Type B pancreatic cell (in vitro differentiated cells): ENCODE results near the gene PSPC1. TPM values are rescaled to one million over a fixed set of nuclear protein-coding genes. Genes with fewer than 3 reads are reported as not detected.
"Not testable (repeated sequence)": the region's sequence is repeated elsewhere in the genome, so short reads cannot be mapped to it uniquely, and the experiment has no call there.

Source experiments
- DNase-seq: peaks from one replicate; pipeline ENCODE4 v3.0.0; 2021; ENCODE audit warnings: mixed read lengths; ENCODE audit not compliant: unreplicated experiment; ENCODE audit errors: extremely low spot score
- H3K27ac Mint-ChIP-seq: 2 replicates; pipeline ENCODE4 v1.8.0; 2021; ENCODE audit warnings: mild to moderate bottlenecking, mixed read lengths
- H3K27me3 Mint-ChIP-seq: 2 replicates; pipeline ENCODE4 v1.8.0; 2021; ENCODE audit warnings: mixed read lengths
- H3K36me3 Mint-ChIP-seq: 2 replicates; pipeline ENCODE4 v1.8.0; 2021; ENCODE audit warnings: mixed read lengths
- H3K4me1 Mint-ChIP-seq: one replicate; pipeline ENCODE4 v1.8.0; 2021; ENCODE audit warnings: mixed read lengths; ENCODE audit not compliant: unreplicated experiment
- H3K4me3 Mint-ChIP-seq: 2 replicates; pipeline ENCODE4 v1.8.0; 2021; ENCODE audit warnings: mild to moderate bottlenecking, mixed read lengths
- H3K9me3 Mint-ChIP-seq: 2 replicates; pipeline ENCODE4 v1.8.0; 2021; ENCODE audit warnings: mixed read lengths
- long read RNA-seq: library from polyadenylated mRNA; unstranded; transcript quantifications from one replicate; pipeline ENCODE4 v2.0.0, GENCODE V29; 2020
- total RNA-seq: library from RNA; stranded (reverse); gene quantifications from 2 replicates; pipeline ENCODE4 v1.2.1, GENCODE V29; 2021; ENCODE audit warnings: low replicate concordance
- TF ChIP-seq, protein P1 (sequence below): fragments of 200-600 bp; sonication (generic); conservative IDR thresholded peaks from 2 replicates; pipeline ENCODE4 v1.5.0; 2021; ENCODE audit warnings: antibody characterized with exemption, mild to moderate bottlenecking

Gene PSPC1
- total RNA-seq, result 67.8 and 83.6 TPM in 2 replicates
- long read RNA-seq, transcript PSPC1-203 (8 exons, 1,647 nt), result minor isoform, 12 of 129 reads
- long read RNA-seq, transcript PSPC1-204 (8 exons, 1,709 nt), result minor isoform, 15 of 129 reads
- long read RNA-seq, transcript PSPC1-201 (9 exons, 2,407 nt), result major isoform, 77 of 129 reads
- long read RNA-seq, partial matches to known transcripts, result 13 of 129 reads
- long read RNA-seq, other reads (novel, unspliced or antisense), result 12 of 129 reads

DNA sequence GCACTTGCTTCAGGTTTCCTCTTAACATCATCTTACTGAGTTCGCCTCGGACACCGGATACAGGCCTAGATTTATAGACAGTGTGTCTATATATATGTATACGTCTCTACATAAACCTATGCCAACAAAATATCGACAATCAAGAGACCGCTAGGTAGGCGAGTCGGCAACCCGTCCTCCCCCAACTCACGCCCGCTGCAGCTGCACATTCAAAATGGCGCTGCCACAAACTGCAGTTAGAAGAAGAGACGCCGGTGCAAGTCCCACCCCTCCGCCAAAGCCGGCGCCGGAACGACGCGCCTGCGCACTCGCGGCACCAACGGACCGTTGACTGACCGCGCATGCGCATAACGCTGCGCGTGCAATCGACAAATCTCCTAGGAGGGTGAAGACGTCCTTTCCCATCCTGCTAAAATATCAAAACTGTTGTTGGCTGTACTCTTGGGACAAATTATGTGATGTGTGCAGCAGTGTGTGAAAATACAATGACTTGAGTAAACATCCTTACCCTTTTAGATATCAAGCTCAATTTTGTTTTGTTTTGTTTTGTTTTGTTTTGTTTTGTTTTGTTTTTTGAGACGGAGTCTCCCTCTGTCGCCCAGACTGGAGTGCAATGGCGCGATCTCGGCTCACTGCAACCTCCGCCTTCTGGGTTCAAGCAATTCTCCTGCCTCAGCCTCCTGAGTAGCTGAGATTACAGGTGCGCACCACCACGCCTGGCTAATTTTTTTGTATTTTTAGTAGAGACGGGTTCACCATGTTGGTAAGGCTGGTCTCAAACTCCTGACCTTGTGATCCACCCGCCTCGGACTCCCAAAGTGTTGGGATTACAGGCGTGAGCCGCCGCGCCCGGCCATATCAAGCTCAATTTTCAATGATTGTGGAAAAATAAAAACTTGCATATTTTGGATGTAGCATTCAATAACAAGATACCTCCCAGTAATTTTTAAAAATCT lies at the start of gene PSPC1:
Gene PSPC1 (minus strand): TSS at position 219 of the 956 bp plus-strand sequence. CDS start 188 bp downstream, at position 31.
- H3K9me3 Mint-ChIP-seq, H3K27me3 Mint-ChIP-seq, H3K4me1 Mint-ChIP-seq, H3K36me3 Mint-ChIP-seq: not testable (repeated sequence)
- DNase-seq, result peak; percentile 96
- Mint-ChIP-seq H3K4me3 (peak within 1 kb of the TSS; percentile 98), H3K27ac (peak within 1 kb of the TSS; percentile 98)

DNA sequence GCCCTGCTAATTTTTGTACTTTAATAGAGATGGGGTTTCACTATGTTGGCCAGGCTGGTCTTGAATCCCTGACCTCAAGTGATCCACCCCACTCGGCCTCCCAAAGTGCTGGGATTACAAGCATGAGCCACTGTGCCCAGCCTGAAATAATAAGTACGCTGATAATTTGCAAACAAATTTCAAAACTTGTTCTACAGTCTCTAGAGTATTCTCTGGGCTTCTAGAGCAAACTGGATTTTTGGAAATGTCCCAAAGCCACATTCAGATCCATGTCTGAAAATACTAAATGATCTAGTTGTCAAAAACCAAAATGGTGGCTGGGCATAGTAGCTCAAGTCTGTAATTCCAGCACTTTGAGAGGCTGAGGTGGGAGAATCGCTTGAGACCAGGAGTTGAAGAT lies 39.9 kb upstream of the PSPC1 start:
- no peak for DNase-seq
- TF ChIP-seq, protein P1, sequence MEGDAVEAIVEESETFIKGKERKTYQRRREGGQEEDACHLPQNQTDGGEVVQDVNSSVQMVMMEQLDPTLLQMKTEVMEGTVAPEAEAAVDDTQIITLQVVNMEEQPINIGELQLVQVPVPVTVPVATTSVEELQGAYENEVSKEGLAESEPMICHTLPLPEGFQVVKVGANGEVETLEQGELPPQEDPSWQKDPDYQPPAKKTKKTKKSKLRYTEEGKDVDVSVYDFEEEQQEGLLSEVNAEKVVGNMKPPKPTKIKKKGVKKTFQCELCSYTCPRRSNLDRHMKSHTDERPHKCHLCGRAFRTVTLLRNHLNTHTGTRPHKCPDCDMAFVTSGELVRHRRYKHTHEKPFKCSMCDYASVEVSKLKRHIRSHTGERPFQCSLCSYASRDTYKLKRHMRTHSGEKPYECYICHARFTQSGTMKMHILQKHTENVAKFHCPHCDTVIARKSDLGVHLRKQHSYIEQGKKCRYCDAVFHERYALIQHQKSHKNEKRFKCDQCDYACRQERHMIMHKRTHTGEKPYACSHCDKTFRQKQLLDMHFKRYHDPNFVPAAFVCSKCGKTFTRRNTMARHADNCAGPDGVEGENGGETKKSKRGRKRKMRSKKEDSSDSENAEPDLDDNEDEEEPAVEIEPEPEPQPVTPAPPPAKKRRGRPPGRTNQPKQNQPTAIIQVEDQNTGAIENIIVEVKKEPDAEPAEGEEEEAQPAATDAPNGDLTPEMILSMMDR, result no peak
- H3K36me3 Mint-ChIP-seq, result peaks cover 31% of the 10 kb centered on the region
- no peaks in the 10 kb centered on the region for H3K9me3 Mint-ChIP-seq
- no peaks in the 10 kb centered on the region for H3K27me3 Mint-ChIP-seq
- no peaks in the 10 kb centered on the region for H3K4me1 Mint-ChIP-seq
- H3K27ac Mint-ChIP-seq, result no peak overlapping the region
- H3K4me3 Mint-ChIP-seq, result no peak overlapping the region

GRCh38 chr13:19818223-19818842 lies 35.6 kb upstream of the PSPC1 start:
- no peaks in the 10 kb centered on the region for H3K9me3 Mint-ChIP-seq
- peak; percentile 75 for DNase-seq
- H3K27me3 Mint-ChIP-seq, result no peaks in the 10 kb centered on the region
- H3K36me3 Mint-ChIP-seq, result peaks cover 21% of the 10 kb centered on the region
- TF ChIP-seq, protein P1, result peak; percentile 76
- no peaks in the 10 kb centered on the region for H3K4me1 Mint-ChIP-seq
- no peak overlapping the region for H3K4me3 Mint-ChIP-seq
- no peak overlapping the region for H3K27ac Mint-ChIP-seq

DNA sequence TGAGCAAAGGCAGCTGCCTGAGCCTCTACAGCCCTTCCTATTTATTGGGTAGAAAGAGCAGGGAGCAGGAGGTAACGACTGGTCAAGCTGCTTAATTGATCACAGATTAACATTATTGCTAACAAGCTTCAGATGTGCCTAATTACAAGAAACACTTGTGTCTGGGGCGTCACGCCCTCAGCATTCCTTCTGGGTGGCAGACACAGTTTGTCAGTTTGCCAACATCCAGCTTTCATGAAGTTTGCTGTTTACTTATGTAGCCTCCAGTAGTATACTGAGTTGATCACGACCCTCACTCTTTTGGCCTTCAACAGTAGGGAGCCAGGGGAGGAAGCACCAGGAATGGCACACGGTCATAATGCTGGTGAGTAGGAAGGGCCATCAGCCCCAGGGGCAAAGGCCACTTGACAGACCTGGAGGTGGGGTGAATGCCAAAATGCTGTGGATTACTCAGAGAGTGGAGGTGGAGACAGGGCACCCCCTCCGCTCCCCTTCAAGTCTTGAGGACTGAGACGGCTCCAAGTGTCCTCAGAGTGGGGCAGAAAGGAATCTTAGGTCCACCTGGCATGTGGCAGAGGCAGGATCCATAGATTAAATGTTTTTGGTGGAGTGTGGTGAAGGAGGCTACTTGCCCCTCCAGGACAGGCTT lies 34.9 kb upstream of the PSPC1 start:
- Mint-ChIP-seq H3K27ac (no peak overlapping the region), H3K4me3 (no peak overlapping the region), H3K9me3 (no peaks in the 10 kb centered on the region), H3K27me3 (no peaks in the 10 kb centered on the region), H3K4me1 (no peaks in the 10 kb centered on the region), H3K36me3 (peaks cover 21% of the 10 kb centered on the region)
- TF ChIP-seq, protein P1, result no peak
- no peak for DNase-seq

GRCh38 chr13:19817106-19817505 lies 34.4 kb upstream of the PSPC1 start:
- Mint-ChIP-seq H3K27ac (no peak overlapping the region), H3K4me3 (no peak overlapping the region), H3K27me3 (no peaks in the 10 kb centered on the region), H3K36me3 (peaks cover 25% of the 10 kb centered on the region), H3K9me3 (no peaks in the 10 kb centered on the region), H3K4me1 (no peaks in the 10 kb centered on the region)
- TF ChIP-seq, protein P1, result no peak
- DNase-seq, result no peak

DNA sequence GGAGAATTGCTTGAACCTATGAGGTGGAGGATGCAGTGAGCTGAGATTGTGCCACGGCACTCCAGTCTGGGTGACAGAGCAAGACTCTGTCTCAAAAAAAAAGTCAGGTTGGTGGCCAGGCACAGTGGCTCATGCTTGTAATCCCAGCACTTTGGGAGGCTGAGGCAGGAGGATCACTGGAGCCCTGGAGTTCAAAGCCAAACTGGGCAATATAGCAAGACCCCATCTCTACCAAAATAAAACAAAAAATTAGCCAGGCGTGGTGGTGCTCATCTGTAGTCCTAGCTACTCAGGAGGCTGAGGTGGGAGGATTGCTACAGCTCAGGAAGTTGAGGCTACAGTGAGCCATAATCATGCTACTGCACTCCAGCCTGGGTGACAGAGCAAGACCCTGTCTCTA lies 33.1 kb upstream of the PSPC1 start:
- DNase-seq, result not testable (repeated sequence)
- peaks cover 21% of the 10 kb centered on the region for H3K36me3 Mint-ChIP-seq

More for the DNA sequence above, 33.1 kb upstream of the PSPC1 start:
- not testable (repeated sequence) for H3K9me3 Mint-ChIP-seq, H3K4me1 Mint-ChIP-seq, H3K4me3 Mint-ChIP-seq, H3K27me3 Mint-ChIP-seq, H3K27ac Mint-ChIP-seq
